Measurements from ENCODE around the gene OTUB1.

OTUB1 gene

GRCh38 chr11:64007160-64007628 lies 21.0 kb downstream of the OTUB1 start:
- peak; percentile 53 for DNase-seq

GRCh38 chr11:64007629-64008282 lies 21.5 kb downstream of the OTUB1 start:
- DNase-seq = peak; percentile 31

- no peak for DNase-seq
These were observed 22.2 kb downstream of the OTUB1 start for GRCh38 chr11:64008283-64008913.

GRCh38 chr11:64008914-64009633 lies 22.8 kb downstream of the OTUB1 start:
- DNase-seq = no peak

- no peak for DNase-seq
These were observed 23.5 kb downstream of the OTUB1 start for GRCh38 chr11:64009710-64010109.

- DNase-seq = no peak
These were observed 24.5 kb downstream of the OTUB1 start for GRCh38 chr11:64010783-64011182.

- DNase-seq = no peak
These were observed 25.1 kb downstream of the OTUB1 start for GRCh38 chr11:64011371-64011770.

- no peak for DNase-seq
These were observed 27.1 kb downstream of the OTUB1 start for GRCh38 chr11:64013141-64013896.

- no peak for DNase-seq
These were observed 28.1 kb downstream of the OTUB1 start for GRCh38 chr11:64014356-64014755.

GRCh38 chr11:64015510-64015909 lies 29.3 kb downstream of the OTUB1 start:
- DNase-seq = no peak

- no peak for DNase-seq
These were observed 30.0 kb downstream of the OTUB1 start for GRCh38 chr11:64015935-64016845.

GRCh38 chr11:64017945-64018224 lies 31.6 kb downstream of the OTUB1 start:
- DNase-seq = no peak

GRCh38 chr11:64018310-64018709 lies 32.1 kb downstream of the OTUB1 start:
- DNase-seq = no peak

- DNase-seq = no peak
These were observed 33.1 kb downstream of the OTUB1 start for GRCh38 chr11:64019106-64020037.

- DNase-seq = no peak
These were observed 34.9 kb downstream of the OTUB1 start for GRCh38 chr11:64020976-64021756.

- no peak for DNase-seq
These were observed 35.5 kb downstream of the OTUB1 start for GRCh38 chr11:64021757-64022093.

GRCh38 chr11:64022125-64022784 lies 36.0 kb downstream of the OTUB1 start:
- no peak for DNase-seq

GRCh38 chr11:64023712-64024710 lies 37.8 kb downstream of the OTUB1 start:
- DNase-seq = no peak

GRCh38 chr11:64025205-64025604 lies 39.0 kb downstream of the OTUB1 start:
- peak; percentile 41 for DNase-seq
